GM12878 (cell line): Measurements from ENCODE around the gene ALB. TPM values are rescaled to one million over a fixed set of nuclear protein-coding genes. Genes with fewer than 3 reads are reported as not detected.

Experiments used
- ATAC-seq: fragments of 200-7000 bp; cut with Tn5 transposase; 3 replicates; pipeline ENCODE4 v1.9.1; 2020; ENCODE audit warnings: mild to moderate bottlenecking, moderate library complexity
- BruUV-seq: library from RNA; stranded (reverse); fragments of 400-500 nt; replicated peaks from 2 replicates; lab custom pipeline; 2021; lab: Mats Ljungman, UMichigan
- CTCF ChIA-PET: fragments of 300-600 bp; sonication (Branson Sonifier 250); formaldehyde crosslinking; extraction: SDS; loops from one replicate; lab custom pipeline; 2021; ENCODE audit warnings: inconsistent platforms; lab: Yijun Ruan, JAX
- POLR2A ChIA-PET: fragments of 350-600 bp; formaldehyde crosslinking; extraction: SDS; loops from one replicate; lab custom pipeline; 2021; ENCODE audit warnings: inconsistent platforms; lab: Charles Lee
- RAD21 ChIA-PET: fragments of 300-600 bp; sonication (Branson Sonifier 250); formaldehyde crosslinking; loops from one replicate; lab custom pipeline; 2023; ENCODE audit warnings: antibody characterized with exemption; ENCODE audit not compliant: unreplicated experiment; lab: Charles Lee
- SMC1A ChIA-PET: fragments of 300-600 bp; sonication (Branson Sonifier 250); formaldehyde crosslinking; loops from one replicate; lab custom pipeline; 2023; ENCODE audit not compliant: unreplicated experiment, uncharacterized antibody; lab: Charles Lee
- DNase-seq: peaks from one replicate; pipeline ENCODE4 v3.0.0-alpha.2; 2011; ENCODE audit warnings: low read depth, low spot score
- FAIRE-seq: peaks from 3 replicates; lab custom pipeline; 2011; peaks lifted over from hg19 to GRCh38; lab: Jason Lieb, UNC
- H2AFZ ChIP-seq: 2 replicates; pipeline ENCODE4 v1.6.0; 2011; ENCODE audit warnings: low read depth, low read length, control low read depth; ENCODE audit not compliant: control insufficient read depth
- H3K27ac ChIP-seq: 2 replicates; pipeline ENCODE4 v1.5.1; 2011; ENCODE audit warnings: control low read depth; ENCODE audit not compliant: control insufficient read depth, insufficient read depth
- H3K27me3 ChIP-seq, 2 experiments: replicated peaks in 1 of 2; 2 replicates each; pipeline versions ENCODE4 v1.6.0 to v1.6.1; 2011; ENCODE audit warnings: low read length in 1 of 2; ENCODE audit not compliant: control insufficient read depth in 2 of 2, insufficient read depth in 2 of 2
- H3K36me3 ChIP-seq, 2 experiments: 2 replicates each; pipeline ENCODE4 v1.5.1; 2011; ENCODE audit warnings: low read length in 1 of 2; ENCODE audit not compliant: control insufficient read depth in 2 of 2, insufficient read depth in 2 of 2
- H3K4me1 ChIP-seq: 2 replicates; pipeline ENCODE4 v1.6.1; 2011; ENCODE audit warnings: mild to moderate bottlenecking, low read length, moderate library complexity, mixed read lengths; ENCODE audit not compliant: control insufficient read depth, insufficient read depth
- H3K4me2 ChIP-seq: 2 replicates; pipeline ENCODE4 v1.6.0; 2011; ENCODE audit warnings: control low read depth; ENCODE audit not compliant: control insufficient read depth, insufficient read depth
- H3K4me3 ChIP-seq: fragments of 200-600 bp; sonication (generic); 2 replicates; pipeline ENCODE4 v1.5.1; 2016
- H3K79me2 ChIP-seq: 2 replicates; pipeline ENCODE4 v1.6.0; 2011; ENCODE audit warnings: low read length; ENCODE audit not compliant: control insufficient read depth, insufficient read depth
- H3K9ac ChIP-seq: 2 replicates; pipeline ENCODE4 v1.8.0; 2011; ENCODE audit warnings: low read length, control low read depth, mixed read lengths; ENCODE audit not compliant: control insufficient read depth, insufficient read depth
- H3K9me3 ChIP-seq: replicated peaks from 3 replicates; pipeline ENCODE4 v1.5.1; 2011; ENCODE audit warnings: mild to moderate bottlenecking, low read length; ENCODE audit not compliant: control insufficient read depth, insufficient read depth
- H4K20me1 ChIP-seq: 2 replicates; pipeline ENCODE4 v1.6.0; 2011; ENCODE audit not compliant: control insufficient read depth, insufficient read depth
- ASH2L ChIP-seq: fragments of 300-600, 200-600 bp; sonication (generic); IDR thresholded peaks from 2 replicates; pipeline ENCODE4 v1.6.1; 2017; ENCODE audit warnings: low read depth, mild to moderate bottlenecking, borderline replicate concordance
- CHD1 ChIP-seq: IDR thresholded peaks from 2 replicates; pipeline ENCODE4 v1.6.1; 2012; ENCODE audit warnings: low read depth, low read length, improper control_type of control experiment
- ESRRA ChIP-seq: IDR thresholded peaks from 2 replicates; pipeline ENCODE4 v1.6.1; 2012; ENCODE audit warnings: mild to moderate bottlenecking, low read length, improper control_type of control experiment
- NFYB ChIP-seq: IDR thresholded peaks from 2 replicates; pipeline ENCODE4 v1.6.1; 2011; ENCODE audit warnings: low read depth, mild to moderate bottlenecking, low read length, improper control_type of control experiment, moderate library complexity; ENCODE audit not compliant: insufficient read depth
- SIN3A ChIP-seq: IDR thresholded peaks from 2 replicates; pipeline ENCODE4 v1.6.1; 2012; ENCODE audit warnings: low read depth, low read length, improper control_type of control experiment
- SPI1 ChIP-seq: IDR thresholded peaks from 2 replicates; pipeline ENCODE4 v1.6.1; 2011; ENCODE audit warnings: low read depth, mild to moderate bottlenecking, low read length, moderate library complexity, borderline replicate concordance; ENCODE audit not compliant: insufficient read depth
- SREBF1 ChIP-seq: IDR thresholded peaks from 2 replicates; pipeline ENCODE4 v1.6.1; 2012; ENCODE audit warnings: mild to moderate bottlenecking, low read length
- WGBS: methylation state at CpG from one replicate; pipeline ENCODE4 v1.1.6; 2016; ENCODE audit warnings: low lambda C conversion rate; ENCODE audit not compliant: insufficient replicate concordance, insufficient coverage; ENCODE audit errors: missing lambda C conversion rate; 5-methylcytosine and 5-hydroxymethylcytosine counted together
- in situ Hi-C: fragments of 300-500 bp; cut with MboI; formaldehyde crosslinking; loops from 9 replicates; pipeline ENCODE4 v1.14.3; 2018; ENCODE audit warnings: mixed read lengths
- intact Hi-C: fragments of 100-400 bp; cut with micrococcal nuclease; formaldehyde crosslinking; loops from one replicate; pipeline ENCODE4 v1.14.2; 2022; ENCODE audit not compliant: unreplicated experiment
- polyA plus RNA-seq, 11 experiments: library from polyadenylated mRNA; depleted of rRNA in 4 of 11; unstranded in 6 of 11; stranded (reverse) in 5 of 11; fragments of >200 nt; fragmentation: Nextera tagmentation in 4 of 11; fragmentation: Illumina TruSeq in 1 of 11; extraction: Ambion mirVana in 4 of 11; extraction: Trizol in 1 of 11; gene quantifications; 1 replicate in 1 of 11; 2 replicates in 10 of 11; pipeline versions ENCODE4 v1.2.1 to v1.2.3, GENCODE V29; 2011 to 2016; ENCODE audit warnings: inconsistent platforms in 2 of 11, missing spikeins in 2 of 11, low read depth in 1 of 11
- total RNA-seq, 4 experiments: library from RNA; depleted of rRNA in 3 of 4; stranded (reverse); fragments of >200 nt in 3 of 4; fragmentation: Illumina TruSeq in 1 of 4; extraction: Trizol in 1 of 4; gene quantifications; 2 replicates each; pipeline versions ENCODE4 v1.2.1 to v1.2.3, GENCODE V29; 2013 to 2021
- TF ChIP-seq, protein P1 (sequence below): fragments of 450-650 bp; formaldehyde crosslinking; IDR thresholded peaks from 2 replicates; pipeline ENCODE4 v1.4.0; 2020; ENCODE audit warnings: mild to moderate bottlenecking, moderate library complexity
- TF ChIP-seq, protein P2 (sequence below): fragments of 450-650 bp; IDR thresholded peaks from 2 replicates; pipeline ENCODE4 v1.6.1; 2018; ENCODE audit warnings: mild to moderate bottlenecking, low read depth, moderate library complexity; ENCODE audit not compliant: partially characterized antibody
- TF ChIP-seq, protein P3 (sequence below): fragments of 450-650 bp; IDR thresholded peaks from 2 replicates; pipeline ENCODE4 v1.6.1; 2016; ENCODE audit warnings: mild to moderate bottlenecking

The ALB gene
- total and polyA plus RNA-seq, 10 of the 15 experiments (the other 5 are each of a cell fraction or from before 2014, with no cell fraction given) = 0.05 to 29.0 TPM; not detected in 8

GRCh38 chr4:73429118-73429517 lies 25.0 kb downstream of the ALB start (continued):
- TF ChIP-seq, protein P1, sequence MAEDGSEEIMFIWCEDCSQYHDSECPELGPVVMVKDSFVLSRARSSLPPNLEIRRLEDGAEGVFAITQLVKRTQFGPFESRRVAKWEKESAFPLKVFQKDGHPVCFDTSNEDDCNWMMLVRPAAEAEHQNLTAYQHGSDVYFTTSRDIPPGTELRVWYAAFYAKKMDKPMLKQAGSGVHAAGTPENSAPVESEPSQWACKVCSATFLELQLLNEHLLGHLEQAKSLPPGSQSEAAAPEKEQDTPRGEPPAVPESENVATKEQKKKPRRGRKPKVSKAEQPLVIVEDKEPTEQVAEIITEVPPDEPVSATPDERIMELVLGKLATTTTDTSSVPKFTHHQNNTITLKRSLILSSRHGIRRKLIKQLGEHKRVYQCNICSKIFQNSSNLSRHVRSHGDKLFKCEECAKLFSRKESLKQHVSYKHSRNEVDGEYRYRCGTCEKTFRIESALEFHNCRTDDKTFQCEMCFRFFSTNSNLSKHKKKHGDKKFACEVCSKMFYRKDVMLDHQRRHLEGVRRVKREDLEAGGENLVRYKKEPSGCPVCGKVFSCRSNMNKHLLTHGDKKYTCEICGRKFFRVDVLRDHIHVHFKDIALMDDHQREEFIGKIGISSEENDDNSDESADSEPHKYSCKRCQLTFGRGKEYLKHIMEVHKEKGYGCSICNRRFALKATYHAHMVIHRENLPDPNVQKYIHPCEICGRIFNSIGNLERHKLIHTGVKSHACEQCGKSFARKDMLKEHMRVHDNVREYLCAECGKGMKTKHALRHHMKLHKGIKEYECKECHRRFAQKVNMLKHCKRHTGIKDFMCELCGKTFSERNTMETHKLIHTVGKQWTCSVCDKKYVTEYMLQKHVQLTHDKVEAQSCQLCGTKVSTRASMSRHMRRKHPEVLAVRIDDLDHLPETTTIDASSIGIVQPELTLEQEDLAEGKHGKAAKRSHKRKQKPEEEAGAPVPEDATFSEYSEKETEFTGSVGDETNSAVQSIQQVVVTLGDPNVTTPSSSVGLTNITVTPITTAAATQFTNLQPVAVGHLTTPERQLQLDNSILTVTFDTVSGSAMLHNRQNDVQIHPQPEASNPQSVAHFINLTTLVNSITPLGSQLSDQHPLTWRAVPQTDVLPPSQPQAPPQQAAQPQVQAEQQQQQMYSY (CRISPR knock-in tag) = no peak
- TF ChIP-seq ASH2L = no peak
- TF ChIP-seq NFYB = no peak
- TF ChIP-seq SPI1 = no peak

- ChIA-PET CTCF (interaction anchor here (0.7 to 0.9 kb wide), 2 partner anchors 16 to 32 kb away, joined by 3 read pairs; no protein-coding TSS in a partner anchor), POLR2A (no interaction called here), SMC1A (no interaction called here), RAD21 (no interaction called here)
- Histone ChIP-seq H2AFZ (no peak overlapping the region), H3K4me2 (no peak overlapping the region), H3K4me1 (no peaks in the 10 kb centered on the region), H3K27ac (no peak overlapping the region), H3K4me3 (no peak overlapping the region), H3K36me3 (no peaks in the 10 kb centered on the region), H3K9ac (no peak overlapping the region), H4K20me1 (no peaks in the 10 kb centered on the region), H3K27me3 (no peaks in the 10 kb centered on the region), H3K79me2 (no peaks in the 10 kb centered on the region), H3K9me3 (no peaks in the 10 kb centered on the region)
- in situ Hi-C loops (no loop called here), intact Hi-C loops (no loop called here)
- BruUV-seq = no TSS peak
- TF ChIP-seq, protein P2, sequence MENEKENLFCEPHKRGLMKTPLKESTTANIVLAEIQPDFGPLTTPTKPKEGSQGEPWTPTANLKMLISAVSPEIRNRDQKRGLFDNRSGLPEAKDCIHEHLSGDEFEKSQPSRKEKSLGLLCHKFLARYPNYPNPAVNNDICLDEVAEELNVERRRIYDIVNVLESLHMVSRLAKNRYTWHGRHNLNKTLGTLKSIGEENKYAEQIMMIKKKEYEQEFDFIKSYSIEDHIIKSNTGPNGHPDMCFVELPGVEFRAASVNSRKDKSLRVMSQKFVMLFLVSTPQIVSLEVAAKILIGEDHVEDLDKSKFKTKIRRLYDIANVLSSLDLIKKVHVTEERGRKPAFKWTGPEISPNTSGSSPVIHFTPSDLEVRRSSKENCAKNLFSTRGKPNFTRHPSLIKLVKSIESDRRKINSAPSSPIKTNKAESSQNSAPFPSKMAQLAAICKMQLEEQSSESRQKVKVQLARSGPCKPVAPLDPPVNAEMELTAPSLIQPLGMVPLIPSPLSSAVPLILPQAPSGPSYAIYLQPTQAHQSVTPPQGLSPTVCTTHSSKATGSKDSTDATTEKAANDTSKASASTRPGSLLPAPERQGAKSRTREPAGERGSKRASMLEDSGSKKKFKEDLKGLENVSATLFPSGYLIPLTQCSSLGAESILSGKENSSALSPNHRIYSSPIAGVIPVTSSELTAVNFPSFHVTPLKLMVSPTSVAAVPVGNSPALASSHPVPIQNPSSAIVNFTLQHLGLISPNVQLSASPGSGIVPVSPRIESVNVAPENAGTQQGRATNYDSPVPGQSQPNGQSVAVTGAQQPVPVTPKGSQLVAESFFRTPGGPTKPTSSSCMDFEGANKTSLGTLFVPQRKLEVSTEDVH = no peak
- TF ChIP-seq CHD1 (no peak), ESRRA (no peak), SIN3A (no peak), ASH2L (no peak), SREBF1 (no peak)
- TF ChIP-seq, protein P3, sequence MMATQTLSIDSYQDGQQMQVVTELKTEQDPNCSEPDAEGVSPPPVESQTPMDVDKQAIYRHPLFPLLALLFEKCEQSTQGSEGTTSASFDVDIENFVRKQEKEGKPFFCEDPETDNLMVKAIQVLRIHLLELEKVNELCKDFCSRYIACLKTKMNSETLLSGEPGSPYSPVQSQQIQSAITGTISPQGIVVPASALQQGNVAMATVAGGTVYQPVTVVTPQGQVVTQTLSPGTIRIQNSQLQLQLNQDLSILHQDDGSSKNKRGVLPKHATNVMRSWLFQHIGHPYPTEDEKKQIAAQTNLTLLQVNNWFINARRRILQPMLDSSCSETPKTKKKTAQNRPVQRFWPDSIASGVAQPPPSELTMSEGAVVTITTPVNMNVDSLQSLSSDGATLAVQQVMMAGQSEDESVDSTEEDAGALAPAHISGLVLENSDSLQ = no peak
- DNase-seq = no peak
- no peak for FAIRE-seq
- WGBS = 23% methylated on average over 2 of the region's 2 CpGs
- ATAC-seq = no peak
These were observed 25.9 kb downstream of the ALB start for GRCh38 chr4:73429826-73430587.
